HepG2 (cell line): Measurements from ENCODE around the gene ACVR1B. TPM values are rescaled to one million over a fixed set of nuclear protein-coding genes. Genes with fewer than 3 reads are reported as not detected.
A peak's percentile ranks its signal among the peaks of the same experiment; 100 is the strongest.

Source experiments
- ATAC-seq: fragments of 200-7000 bp; cut with Tn5 transposase; 3 replicates; pipeline ENCODE4 v1.9.1; 2020; ENCODE audit warnings: mild to moderate bottlenecking, moderate library complexity
- BruUV-seq: library from RNA; stranded (reverse); fragments of 400-500 nt; replicated peaks from 2 replicates; lab custom pipeline; 2021; lab: Mats Ljungman, UMichigan
- CTCF ChIA-PET: fragments of 300-600 bp; formaldehyde crosslinking; extraction: SDS; loops from one replicate; lab custom pipeline; 2021; ENCODE audit warnings: low total read pairs, inconsistent platforms, low intra/inter-chr PET ratio; lab: Yijun Ruan, JAX
- POLR2A ChIA-PET: fragments of 350-600 bp; sonication (Branson Sonifier 250); formaldehyde crosslinking; loops from one replicate; lab custom pipeline; 2020; ENCODE audit warnings: antibody characterized with exemption, inconsistent platforms; lab: Yijun Ruan, JAX
- DNase-seq: peaks from one replicate; pipeline ENCODE4 v3.0.0-alpha.2; 2015; ENCODE audit warnings: low spot score
- FAIRE-seq: peaks from 3 replicates; lab custom pipeline; 2011; peaks lifted over from hg19 to GRCh38; lab: Jason Lieb, UNC
- H2AFZ ChIP-seq: one replicate; pipeline ENCODE4 v1.6.1; 2011; ENCODE audit warnings: low read length, inconsistent platforms
- H3K27ac ChIP-seq: fragments of 300-600 bp; 3 replicates; pipeline ENCODE4 v1.8.0; 2011; ENCODE audit warnings: mixed run types, mild to moderate bottlenecking, mixed read lengths, low read length, inconsistent platforms; ENCODE audit not compliant: insufficient read depth; ENCODE audit errors: extremely low read length
- H3K27me3 ChIP-seq, 2 experiments: fragments of 200-600 bp in 1 of 2; 2 replicates in 1 of 2; 3 replicates in 1 of 2; pipeline versions ENCODE4 v1.6.0 to v1.8.0; 2011; ENCODE audit warnings: low read length in 2 of 2, mild to moderate bottlenecking in 2 of 2, moderate library complexity in 2 of 2, inconsistent platforms in 1 of 2; ENCODE audit not compliant: insufficient read depth in 2 of 2, control insufficient read depth in 1 of 2
- H3K36me3 ChIP-seq, 2 experiments: fragments of 200-600 bp in 1 of 2; replicated peaks in 1 of 2; 2 replicates in 1 of 2; 3 replicates in 1 of 2; pipeline versions ENCODE4 v1.5.1 to v1.8.0; 2011; ENCODE audit warnings: low read length in 2 of 2, inconsistent platforms in 1 of 2; ENCODE audit not compliant: insufficient read depth in 2 of 2, control insufficient read depth in 1 of 2
- H3K4me1 ChIP-seq: 2 replicates; pipeline ENCODE4 v1.5.1; 2012; ENCODE audit warnings: low read length, inconsistent platforms; ENCODE audit not compliant: insufficient read depth
- H3K4me2 ChIP-seq: 2 replicates; pipeline ENCODE4 v1.6.0; 2011; ENCODE audit warnings: low read depth, low read length, inconsistent platforms
- H3K4me3 ChIP-seq, 3 experiments: fragments of 200-600 bp in 1 of 3; sonication (generic), shearing (Covaris generic) in 1 of 3; replicated peaks in 1 of 3; 2 replicates each; pipeline ENCODE4 v1.5.1; 2011 to 2016; ENCODE audit warnings: low read length in 3 of 3, inconsistent platforms in 2 of 3, low read depth in 2 of 3, mild to moderate bottlenecking in 2 of 3, control low read depth in 1 of 3, mixed read lengths in 1 of 3; ENCODE audit not compliant: insufficient read depth in 1 of 3
- H3K79me2 ChIP-seq: one replicate; pipeline ENCODE4 v1.6.1; 2011; ENCODE audit warnings: low read length, inconsistent platforms; ENCODE audit not compliant: insufficient read depth
- H3K9ac ChIP-seq: 2 replicates; pipeline ENCODE4 v1.6.0; 2011; ENCODE audit warnings: mild to moderate bottlenecking, low read depth, low read length, inconsistent platforms; ENCODE audit not compliant: insufficient read depth
- H3K9me3 ChIP-seq: 2 replicates; pipeline ENCODE4 v1.5.1; 2012; ENCODE audit warnings: mild to moderate bottlenecking, low read length
- H4K20me1 ChIP-seq: 2 replicates; pipeline ENCODE4 v1.6.0; 2011; ENCODE audit warnings: inconsistent platforms, mild to moderate bottlenecking, low read length, moderate library complexity; ENCODE audit not compliant: insufficient read depth
- RAD21 ChIP-seq: fragments of 450-650 bp; formaldehyde crosslinking; IDR thresholded peaks from 2 replicates; pipeline ENCODE4 v1.5.0; 2020; ENCODE audit warnings: mild to moderate bottlenecking
- SCMH1 ChIP-seq: sonication (generic); formaldehyde crosslinking; IDR thresholded peaks from 2 replicates; pipeline ENCODE4 v1.9.0; 2021; ENCODE audit warnings: missing genetic modification reagents, mild to moderate bottlenecking, borderline replicate concordance
- STAG1 ChIP-seq: sonication (generic); formaldehyde crosslinking; IDR thresholded peaks from 2 replicates; pipeline ENCODE4 v1.4.0; 2020; ENCODE audit warnings: missing genetic modification reagents
- THAP7 ChIP-seq: sonication (generic); formaldehyde crosslinking; IDR thresholded peaks from 2 replicates; pipeline ENCODE4 v1.8.1; 2023; ENCODE audit warnings: mild to moderate bottlenecking, missing genetic modification reagents
- XRCC5 ChIP-seq: fragments of 200-400 bp; formaldehyde crosslinking; optimal IDR thresholded peaks from 2 replicates; pipeline ENCODE3; 2017; ENCODE audit warnings: mild to moderate bottlenecking, low read length
- ZBTB38 ChIP-seq: sonication (generic); formaldehyde crosslinking; IDR thresholded peaks from 2 replicates; pipeline ENCODE4 v1.5.1; 2020; ENCODE audit warnings: mild to moderate bottlenecking, missing genetic modification reagents
- ZBTB40 ChIP-seq, 2 experiments: fragments of 450-650 bp in 1 of 2; sonication (generic) in 1 of 2; formaldehyde crosslinking in 1 of 2; IDR thresholded peaks; 2 replicates each; pipeline versions ENCODE4 v1.6.1 to v1.8.0; 2016 to 2022; ENCODE audit warnings: antibody characterized with exemption in 1 of 2, mild to moderate bottlenecking in 1 of 2, missing genetic modification reagents in 1 of 2
- ZFP91 ChIP-seq: sonication (generic); formaldehyde crosslinking; IDR thresholded peaks from 2 replicates; pipeline ENCODE4 v1.9.0; 2022; ENCODE audit warnings: missing genetic modification reagents, mild to moderate bottlenecking, borderline replicate concordance
- WGBS: methylation state at CpG from one replicate; pipeline ENCODE4 v1.1.6; 2017; ENCODE audit warnings: low lambda C conversion rate; 5-methylcytosine and 5-hydroxymethylcytosine counted together
- in situ Hi-C: cut with HindIII; loops from 2 replicates; pipeline ENCODE4 v1.10.0; 2017; ENCODE audit warnings: low pct_unique_long_range_greater_than_20kb; ENCODE audit not compliant: extremely low pct_ligation_motif_present
- intact Hi-C: fragments of 100-400 bp; cut with micrococcal nuclease; formaldehyde crosslinking; loops from one replicate; pipeline ENCODE4 v1.10.0; 2022; ENCODE audit not compliant: unreplicated experiment
- polyA plus RNA-seq, 8 experiments: library from polyadenylated mRNA; depleted of rRNA in 3 of 8; stranded (reverse) in 7 of 8; unstranded in 1 of 8; fragments of >200 nt; fragmentation: Illumina TruSeq in 4 of 8; extraction: Trizol in 4 of 8; gene quantifications; 2 replicates each; pipeline versions ENCODE4 v1.2.1 to v1.2.3, GENCODE V29; 2011 to 2016; ENCODE audit warnings: low read depth in 4 of 8, missing spikeins in 1 of 8, mixed read lengths in 1 of 8; ENCODE audit not compliant: insufficient read depth in 1 of 8
- total RNA-seq, 5 experiments: library from RNA; depleted of rRNA; stranded (reverse); fragments of >200 nt; fragmentation: Illumina TruSeq; extraction: Trizol; gene quantifications; 2 replicates each; pipeline ENCODE4 v1.2.3, GENCODE V29; 2016; ENCODE audit warnings: low read depth in 1 of 5

The ACVR1B gene
- total and polyA plus RNA-seq, 2 of the 13 experiments (the other 11 are each of a cell fraction or from before 2014, with no cell fraction given): 8.9 to 12.1 TPM

- Histone ChIP-seq H3K27ac (no peak overlapping the region), H4K20me1 (no peaks in the 10 kb centered on the region), H3K4me3 (peak overlapping the region in 2 of 3 experiments; percentile 8 to 56; a peak in 2 of 6 replicates), H3K4me2 (peak overlapping the region; percentile 67), H3K4me1 (peaks cover 37% of the 10 kb centered on the region), H3K27me3 (peaks cover 1 to 14% of the 10 kb centered on the region in 2 experiments; a peak in 4 of 5 replicates), H3K36me3 (no peaks in the 10 kb centered on the region), H3K79me2 (no peaks in the 10 kb centered on the region), H3K9ac (no peak overlapping the region), H2AFZ (no peak overlapping the region), H3K9me3 (no peaks in the 10 kb centered on the region)
- DNase-seq (no peak), FAIRE-seq (no peak), ATAC-seq (peak; percentile 85)
- ChIA-PET POLR2A (no interaction called here), CTCF (interaction anchor here (1.6 kb wide), 1 partner anchor 57 kb away, joined by 7 read pairs; no protein-coding TSS in a partner anchor)
- BruUV-seq: no TSS peak
- in situ Hi-C loops: no loop called here
- 55% methylated on average over 16 of the region's 31 CpGs for WGBS
- intact Hi-C loops: loop anchor here (1.0 kb wide), 1 partner anchor 31 kb away; no protein-coding TSS in a partner anchor
- TF ChIP-seq ZFP91 (CRISPR knock-in tag) (peak; percentile 40; the same call in 1 of the 2 replicates), ZBTB40 (IDR thresholded peaks at IDR 0.05) (no peak), ZBTB40 (CRISPR knock-in tag; IDR thresholded peaks at IDR 0.05) (0 out of 2 replicates have a peak, but pooled peaks have one; percentile 8), SCMH1 (CRISPR knock-in tag) (no peak), THAP7 (CRISPR knock-in tag) (no peak), XRCC5 (peak; percentile 63), RAD21 (CRISPR knock-in tag) (peak; percentile 50; the same call in 1 of the 2 replicates), STAG1 (CRISPR knock-in tag) (peak; percentile 40), ZBTB38 (CRISPR knock-in tag) (peak; percentile 6; the same call in 1 of the 2 replicates)
Observed at GRCh38 chr12:51923506-51924365, 27.8 kb upstream of the ACVR1B start.
